ENCODE results near the gene STARD8. TPM values are rescaled to one million over a fixed set of nuclear protein-coding genes. Genes with fewer than 3 reads are reported as not detected.

STARD8 gene
- polyA plus RNA-seq, 1 donor from 2014 or later, result 0.09 TPM

GRCh38 chrX:68632491-68632890, 15.0 kb upstream of the STARD8 start:
- Histone ChIP-seq H3K27me3 (ENCODE audit: insufficient read depth, low read depth, low read length) (no peaks in the 10 kb centered on the region), H3F3A (ENCODE audit: insufficient read depth, low read length, poor library complexity, severe bottlenecking) (no peaks in the 10 kb centered on the region), H3K4me2 (ENCODE audit: low read length) (no peak overlapping the region), H3K27ac (ENCODE audit: low read length) (no peak overlapping the region), H3K79me2 (replicated peaks; ENCODE audit: insufficient read depth, low read length) (no peaks in the 10 kb centered on the region), H4K20me1 (ENCODE audit: insufficient read depth) (no peaks in the 10 kb centered on the region), H3K4me3 (ENCODE audit: low read length) (no peak overlapping the region), H3K9me2 (ENCODE audit: insufficient read depth, low read length) (no peaks in the 10 kb centered on the region), H3K9ac (ENCODE audit: low read length) (no peak overlapping the region), H2AFZ (ENCODE audit: low read depth, low read length) (no peak overlapping the region), H3K36me3 (ENCODE audit: insufficient read depth, low read length) (no peaks in the 10 kb centered on the region), H3K9me3 (ENCODE audit: low read length) (no peaks in the 10 kb centered on the region)
- TF ChIP-seq EZH2 (IDR thresholded peaks at IDR 0.05; ENCODE audit: borderline replicate concordance, insufficient read depth, low read length, poor library complexity, severe bottlenecking) (no peak), MXI1 (conservative IDR thresholded peaks at IDR 0.05; ENCODE audit: poor library complexity, severe bottlenecking) (no peak), EP300 (conservative IDR thresholded peaks at IDR 0.05; ENCODE audit: poor library complexity, severe bottlenecking) (no peak), CTCF (IDR thresholded peaks at IDR 0.05; ENCODE audit: poor library complexity, severe bottlenecking) (no peak), TAF1 (IDR thresholded peaks at IDR 0.05; ENCODE audit: low read depth) (no peak)

GRCh38 chrX:68633981-68634380, 13.5 kb upstream of the STARD8 start:
- H3K36me3 ChIP-seq (ENCODE audit: insufficient read depth, low read length), result no peaks in the 10 kb centered on the region
- no peak overlapping the region for H3K4me3 ChIP-seq (ENCODE audit: low read length)
- no peak overlapping the region for H3K9ac ChIP-seq (ENCODE audit: low read length)
- no peaks in the 10 kb centered on the region for H3F3A ChIP-seq (ENCODE audit: insufficient read depth, low read length, poor library complexity, severe bottlenecking)
- no peaks in the 10 kb centered on the region for H3K9me2 ChIP-seq (ENCODE audit: insufficient read depth, low read length)
- no peak overlapping the region for H3K4me2 ChIP-seq (ENCODE audit: low read length)
- H2AFZ ChIP-seq (ENCODE audit: low read depth, low read length), result no peak overlapping the region
- no peaks in the 10 kb centered on the region for H3K79me2 ChIP-seq (replicated peaks; ENCODE audit: insufficient read depth, low read length)
- no peaks in the 10 kb centered on the region for H4K20me1 ChIP-seq (ENCODE audit: insufficient read depth)
- H3K27me3 ChIP-seq (ENCODE audit: insufficient read depth, low read depth, low read length), result no peaks in the 10 kb centered on the region
- TF ChIP-seq EZH2 (IDR thresholded peaks at IDR 0.05; ENCODE audit: borderline replicate concordance, insufficient read depth, low read length, poor library complexity, severe bottlenecking) (no peak), MXI1 (conservative IDR thresholded peaks at IDR 0.05; ENCODE audit: poor library complexity, severe bottlenecking) (no peak), CTCF (IDR thresholded peaks at IDR 0.05; ENCODE audit: poor library complexity, severe bottlenecking) (no peak), RAD21 (conservative IDR thresholded peaks at IDR 0.05) (no peak), REST (IDR thresholded peaks at IDR 0.05; ENCODE audit: borderline replicate concordance) (no peak), EP300 (conservative IDR thresholded peaks at IDR 0.05; ENCODE audit: poor library complexity, severe bottlenecking) (no peak), TAF1 (IDR thresholded peaks at IDR 0.05; ENCODE audit: low read depth) (no peak), POLR2AphosphoS5 (IDR thresholded peaks at IDR 0.05) (no peak), SMC3 (conservative IDR thresholded peaks at IDR 0.05; ENCODE audit: poor library complexity) (no peak)
- no peak overlapping the region for H3K27ac ChIP-seq (ENCODE audit: low read length)
- H3K9me3 ChIP-seq (ENCODE audit: low read length), result no peaks in the 10 kb centered on the region
